IPS DF 19.7 (cell line): ENCODE results near the gene DYRK2.
"Not testable (repeated sequence)": the region's sequence is repeated elsewhere in the genome, so short reads cannot be mapped to it uniquely, and the experiment has no call there.

ENCODE experiments used
- DNase-seq: peaks from one replicate; pipeline ENCODE4 v3.0.0-alpha.2; 2013; ENCODE audit warnings: low read depth, low spot score

The DYRK2 gene

DNA sequence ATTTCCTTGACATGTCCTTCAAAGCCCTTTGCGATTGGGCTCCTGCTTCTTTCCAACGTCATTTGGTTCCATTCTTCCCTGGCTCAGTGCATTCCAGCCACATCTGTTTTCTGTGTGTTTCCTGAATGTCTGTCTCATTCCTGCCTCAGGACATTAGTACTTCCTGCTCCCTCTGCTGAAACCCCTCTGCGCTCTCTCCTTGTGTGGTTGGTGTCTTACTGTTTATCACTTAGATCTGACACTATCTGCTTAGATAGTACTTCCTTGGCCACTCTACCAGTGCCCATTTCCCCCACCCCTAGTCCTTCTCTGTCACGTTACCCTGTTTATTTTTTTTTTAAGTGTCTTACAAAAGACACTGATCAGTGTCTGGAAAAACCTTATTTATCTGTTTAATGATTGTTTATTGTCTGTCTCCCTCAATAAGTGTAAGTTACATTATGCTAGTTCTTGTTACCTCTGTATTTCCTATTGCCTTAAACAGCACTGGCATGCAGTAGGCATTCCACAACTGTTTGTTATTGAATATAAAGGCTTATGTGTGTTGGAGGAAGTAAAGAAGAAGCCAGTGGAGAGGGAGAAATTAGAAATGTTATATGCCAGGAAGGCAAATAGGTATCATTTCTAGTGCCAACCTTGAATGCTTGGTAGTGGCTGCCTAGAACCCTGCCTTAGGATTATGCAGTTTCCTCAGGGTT, 21.5 kb downstream of the DYRK2 start:
- no peak for DNase-seq

DNA sequence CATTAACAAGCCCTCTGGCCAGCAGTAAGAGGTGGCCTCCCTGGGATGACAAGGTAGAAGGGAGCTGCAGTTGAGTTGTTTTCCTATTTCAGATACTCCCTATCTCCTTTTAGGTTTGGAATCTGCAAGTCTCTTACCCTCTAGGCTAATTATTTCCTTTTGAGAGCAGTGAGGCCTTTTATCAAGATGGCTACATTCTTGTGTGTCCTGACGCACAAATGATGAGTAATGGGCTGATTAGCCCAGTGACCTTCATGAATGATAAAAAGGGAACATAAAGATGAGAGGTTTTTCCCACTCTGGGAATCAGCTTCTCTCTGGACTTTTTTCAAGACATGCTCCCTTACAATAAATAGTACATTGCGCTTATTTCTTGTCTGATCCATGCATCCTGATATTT, 22.9 kb downstream of the DYRK2 start:
- DNase-seq = no peak

DNA sequence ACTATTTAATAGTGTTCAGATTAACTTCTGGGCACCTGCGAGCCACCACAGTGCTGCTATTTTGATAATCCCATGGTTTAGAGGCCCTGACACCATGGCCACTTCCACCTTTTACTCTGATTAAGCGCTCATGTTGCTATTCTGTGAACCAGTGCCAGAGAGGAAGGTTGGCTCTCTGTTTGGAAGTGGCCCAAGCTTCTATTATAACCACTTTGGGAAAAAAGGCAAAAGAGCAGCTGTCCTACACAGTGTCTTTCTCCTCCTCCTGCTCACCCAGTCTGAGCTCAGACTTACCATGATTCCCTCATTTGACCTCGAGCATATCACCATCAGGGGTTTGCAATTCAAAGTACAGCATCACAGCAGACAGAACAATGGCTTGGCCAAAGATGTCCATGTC, 23.3 kb downstream of the DYRK2 start:
- no peak for DNase-seq

DNA sequence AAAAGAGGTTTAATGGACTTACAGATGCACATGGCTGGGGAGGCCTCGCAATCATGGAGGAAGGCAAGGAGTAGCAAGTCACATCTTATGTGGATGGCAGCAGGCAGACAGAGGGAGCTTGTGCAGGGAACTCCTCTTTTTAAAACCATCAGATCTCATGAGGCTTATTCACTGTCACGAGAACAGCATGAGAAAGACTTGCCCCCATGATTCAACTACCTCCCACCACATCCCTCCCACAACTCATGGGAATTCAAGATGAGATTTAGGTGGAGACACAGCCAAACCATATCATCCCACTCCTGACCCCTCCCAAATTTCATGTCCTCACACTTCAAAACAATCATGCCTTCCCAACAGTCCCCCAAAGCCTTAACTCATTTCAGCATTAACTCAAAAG, 24.0 kb downstream of the DYRK2 start:
- not testable (repeated sequence) for DNase-seq

DNA sequence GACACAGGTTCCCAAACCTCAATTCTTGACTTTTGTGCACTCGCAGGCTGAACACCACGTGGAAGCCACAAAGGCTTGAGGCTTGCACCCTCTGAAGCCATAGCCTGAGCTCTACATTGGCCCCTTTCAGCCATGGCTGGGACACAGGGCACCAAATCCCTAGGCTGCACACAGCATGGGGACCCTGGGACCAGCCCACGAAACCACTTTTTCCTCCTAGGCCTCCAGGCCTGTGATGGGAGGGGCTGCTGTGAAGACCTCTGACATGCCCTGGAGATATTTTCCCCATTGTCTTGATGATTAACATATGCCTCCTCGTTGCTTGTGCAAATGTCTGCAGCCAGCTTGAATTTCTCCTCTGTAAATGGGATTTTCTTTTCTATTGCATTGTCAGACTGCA, 25.0 kb downstream of the DYRK2 start:
- DNase-seq = not testable (repeated sequence)

DNA sequence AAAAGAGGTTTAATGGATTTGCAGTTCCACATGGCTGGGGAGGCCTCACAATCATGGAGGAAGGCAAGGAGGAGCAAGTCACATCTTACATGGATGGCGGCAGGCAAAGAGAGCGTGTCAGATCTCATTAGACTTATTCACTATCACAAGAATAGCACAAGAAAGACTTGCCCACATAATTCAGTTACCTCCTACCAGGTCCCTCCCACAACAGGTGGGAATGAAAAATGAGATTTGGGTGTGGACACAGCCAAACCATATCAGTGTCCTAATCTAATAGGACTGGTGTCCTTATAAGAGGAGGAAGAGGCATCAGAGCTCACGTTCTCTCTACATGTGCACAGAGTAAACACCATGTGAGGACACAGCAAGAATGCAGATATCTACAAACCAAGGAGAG, 25.9 kb downstream of the DYRK2 start:
- DNase-seq = no peak

DNA sequence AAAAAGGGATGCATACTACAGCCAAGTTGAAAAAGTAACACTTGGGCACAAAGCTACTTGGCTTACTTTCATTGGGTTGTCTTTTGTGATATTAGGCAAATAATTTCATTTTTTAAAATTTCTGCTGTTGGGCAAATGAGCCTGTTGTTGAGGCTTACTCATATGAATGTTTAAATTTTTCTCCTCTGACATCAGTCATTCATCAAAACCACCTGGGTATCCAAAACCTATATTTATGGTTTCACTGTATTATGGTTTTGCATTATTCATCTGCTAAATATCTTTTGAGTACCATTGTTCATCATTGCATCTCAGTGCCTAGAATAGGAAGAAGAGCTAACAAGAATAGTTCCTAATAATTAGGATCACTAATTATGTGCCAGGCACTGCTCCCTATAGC, 28.1 kb downstream of the DYRK2 start:
- no peak for DNase-seq

DNA sequence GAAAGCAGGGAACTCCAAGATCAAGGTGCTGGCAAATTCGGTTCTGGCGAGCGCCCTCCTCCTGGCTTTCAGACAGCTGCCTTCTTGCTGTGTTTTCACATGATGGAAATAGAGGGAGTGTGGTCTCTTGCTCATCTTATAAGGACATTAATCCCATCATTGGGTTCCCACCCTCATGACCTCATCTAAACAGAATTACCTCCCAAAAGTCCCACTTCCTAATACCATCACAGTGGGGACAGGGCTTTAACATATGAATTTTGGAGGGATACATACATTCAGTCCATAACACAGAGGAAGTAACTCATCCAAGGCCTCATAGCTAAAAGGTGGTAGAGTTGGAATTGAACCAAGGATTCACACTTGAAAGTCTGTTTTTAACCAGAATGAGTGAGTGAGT, 28.6 kb downstream of the DYRK2 start:
- DNase-seq = no peak

DNA sequence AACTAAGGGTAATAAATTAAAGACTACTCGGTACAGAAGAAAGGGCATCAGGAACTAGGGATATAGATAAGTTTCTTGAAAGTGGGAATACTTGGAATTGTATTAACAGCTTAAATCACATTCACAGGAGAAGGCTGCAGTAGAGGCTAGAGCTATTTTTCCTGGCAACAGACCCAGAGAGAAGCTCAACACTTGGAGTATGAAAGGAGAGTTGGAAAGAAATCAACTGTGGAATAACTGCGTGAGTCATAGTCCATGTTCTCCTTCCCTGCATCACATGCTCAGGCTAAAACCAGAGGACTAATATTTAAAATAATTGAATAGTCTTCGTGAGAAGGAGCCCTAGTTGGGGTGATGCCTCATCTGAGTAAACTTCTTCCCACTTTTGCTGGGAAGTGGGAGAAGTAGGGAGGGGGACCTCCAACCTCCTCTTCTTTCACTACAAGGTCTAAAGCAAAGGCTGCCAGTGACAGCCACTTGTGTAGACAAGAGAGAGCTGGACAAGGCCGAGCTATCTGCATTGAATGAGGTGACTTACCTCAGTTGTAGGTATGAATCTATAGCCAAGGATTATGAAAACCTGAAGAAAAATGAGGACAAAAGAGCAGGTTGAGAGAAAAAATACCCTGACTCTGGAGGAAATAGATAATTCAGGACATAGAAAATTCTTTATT, 32.7 kb downstream of the DYRK2 start:
- no peak for DNase-seq

DNA sequence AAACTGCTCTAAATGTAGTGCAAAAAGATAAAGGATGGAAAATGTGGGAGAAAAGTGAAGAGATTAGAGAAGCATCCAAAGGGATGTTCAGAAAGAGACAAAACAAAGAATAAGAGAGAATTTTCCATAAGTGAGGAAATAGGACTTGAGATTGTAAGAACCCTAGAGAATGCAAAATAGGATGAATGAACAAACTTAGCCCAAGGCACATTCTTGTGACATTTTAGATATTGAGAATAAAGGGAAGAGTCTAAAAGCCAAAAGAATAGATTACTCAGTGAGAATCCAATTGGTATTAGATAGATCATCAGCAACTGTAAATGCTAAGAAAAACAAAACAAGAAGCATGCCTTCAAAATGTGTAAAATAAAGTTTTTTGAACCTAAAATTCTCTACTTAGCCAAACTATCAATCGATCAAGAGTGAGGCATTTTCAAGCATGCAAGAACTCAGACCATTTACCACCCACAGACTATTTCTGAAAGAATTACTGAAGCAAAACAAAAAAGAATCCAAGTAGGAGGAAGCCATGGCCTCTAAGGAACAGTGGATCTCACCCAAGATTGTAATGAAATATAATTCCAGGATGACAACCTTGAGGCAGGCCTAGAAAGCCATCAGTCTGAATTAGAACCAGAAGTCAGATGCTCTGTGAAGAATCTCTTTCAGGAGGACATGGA, 33.5 kb downstream of the DYRK2 start:
- no peak for DNase-seq

DNA sequence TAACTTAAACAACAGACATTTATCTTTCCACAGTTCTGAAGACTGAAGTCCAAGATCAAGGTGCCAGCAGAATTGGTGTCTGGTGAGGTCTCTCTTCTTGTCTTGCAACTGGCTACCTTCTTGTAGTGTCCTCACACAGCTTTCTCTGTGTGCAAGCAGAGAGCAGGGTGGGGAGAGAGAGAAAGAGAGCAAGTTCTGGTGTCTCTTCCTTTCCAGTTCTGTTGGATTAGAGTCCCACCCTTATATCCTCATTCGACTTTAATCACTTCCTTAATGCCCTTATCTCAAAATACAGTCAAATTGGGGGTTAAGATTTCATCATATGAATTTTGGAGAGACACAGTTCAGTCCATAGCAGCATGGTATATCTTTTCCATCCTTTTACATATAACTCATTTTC, 40.8 kb downstream of the DYRK2 start:
- DNase-seq = no peak

DNA sequence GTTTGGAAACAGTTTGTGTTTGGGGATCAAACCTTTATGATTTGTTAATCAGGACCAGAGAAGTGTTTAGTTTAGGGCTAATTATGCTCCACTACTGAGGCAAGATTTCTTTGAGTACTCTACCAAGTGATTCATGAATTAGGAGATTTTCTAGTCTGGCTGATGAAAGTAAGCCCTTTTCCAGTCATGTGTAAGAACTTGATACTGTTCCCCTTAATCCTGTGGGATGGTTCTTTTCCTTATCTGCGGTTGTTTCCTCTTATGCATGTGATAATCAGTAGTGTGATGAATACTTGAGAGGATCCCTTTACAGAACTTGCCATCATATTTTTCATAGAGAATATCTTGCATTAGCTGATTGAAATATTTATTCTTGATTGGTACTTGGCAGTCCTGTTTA, 42.1 kb downstream of the DYRK2 start:
- no peak for DNase-seq

DNA sequence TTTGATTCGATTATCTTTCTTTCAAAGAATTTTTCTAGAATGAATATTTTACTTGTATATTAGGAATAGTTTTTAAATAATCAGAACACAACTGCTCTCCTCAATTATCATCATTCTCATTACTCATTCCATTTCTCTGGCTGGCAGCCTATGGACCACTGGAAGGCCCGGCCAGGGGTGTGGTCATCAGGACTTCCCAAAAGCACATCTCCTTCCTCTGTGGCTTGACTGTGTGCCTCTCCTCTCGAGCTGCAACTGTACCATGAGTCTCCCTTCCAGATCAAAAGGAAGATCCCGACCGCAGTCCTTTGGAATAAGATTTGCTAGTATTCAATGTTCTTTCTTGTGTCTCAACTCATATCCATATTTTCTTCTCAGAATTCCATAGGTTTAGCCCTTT, 42.7 kb downstream of the DYRK2 start:
- no peak for DNase-seq

DNA sequence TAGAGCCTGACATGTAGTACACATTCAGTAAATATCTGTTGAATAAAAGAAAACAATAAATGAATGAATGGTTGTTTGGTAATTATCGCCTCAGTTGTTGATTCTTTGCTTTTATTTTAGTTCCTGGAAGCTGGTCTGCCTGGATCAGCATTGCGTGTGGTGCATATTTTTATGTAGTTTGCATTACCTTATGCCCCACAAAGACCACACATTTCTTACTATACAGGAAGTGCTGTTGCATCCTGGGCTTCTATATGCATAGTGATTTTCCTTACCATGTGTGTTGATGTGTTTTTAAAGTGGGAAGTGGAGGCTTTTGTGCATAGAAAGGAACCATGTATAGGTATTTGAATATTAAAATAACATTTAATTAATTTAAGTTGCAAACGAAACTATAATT, 43.6 kb downstream of the DYRK2 start:
- no peak for DNase-seq

DNA sequence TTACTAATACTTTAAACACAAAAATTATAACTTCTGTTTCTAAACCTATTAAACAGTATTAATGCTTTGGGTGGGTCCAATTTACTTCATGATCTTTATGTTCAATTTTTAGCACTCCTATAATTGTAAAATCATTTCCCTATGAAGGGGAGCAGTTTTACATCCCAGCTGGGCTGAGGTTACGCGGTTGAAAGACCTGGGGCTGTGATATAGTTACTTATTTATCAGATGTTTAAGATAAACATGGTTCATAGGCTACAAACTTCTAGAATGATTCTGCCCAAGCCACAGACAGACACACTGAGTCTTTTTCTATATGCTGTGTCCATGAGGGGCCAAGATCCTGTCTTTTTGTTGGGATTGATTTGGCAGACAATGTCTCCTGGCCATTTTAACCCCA, 44.4 kb downstream of the DYRK2 start:
- DNase-seq = no peak

DNA sequence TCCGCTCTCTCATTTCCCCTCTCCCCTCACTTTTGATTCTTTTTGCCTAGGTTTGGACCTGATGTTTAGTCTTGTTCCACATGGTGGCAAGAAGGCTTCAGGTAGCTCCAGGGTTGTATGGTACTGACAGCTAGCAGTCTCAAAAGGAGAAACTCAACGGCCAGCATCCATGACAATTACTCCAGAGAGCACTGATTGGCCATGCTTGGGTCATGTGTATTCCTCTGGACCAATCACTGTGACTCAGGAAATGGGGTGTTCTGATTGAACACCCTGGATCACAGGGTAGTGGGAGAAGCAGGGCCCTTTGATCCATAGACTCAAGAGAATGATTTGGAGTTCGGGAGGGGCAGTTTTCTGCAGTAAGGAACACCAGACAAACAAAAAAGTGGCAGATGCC, 45.3 kb downstream of the DYRK2 start:
- DNase-seq = no peak

DNA sequence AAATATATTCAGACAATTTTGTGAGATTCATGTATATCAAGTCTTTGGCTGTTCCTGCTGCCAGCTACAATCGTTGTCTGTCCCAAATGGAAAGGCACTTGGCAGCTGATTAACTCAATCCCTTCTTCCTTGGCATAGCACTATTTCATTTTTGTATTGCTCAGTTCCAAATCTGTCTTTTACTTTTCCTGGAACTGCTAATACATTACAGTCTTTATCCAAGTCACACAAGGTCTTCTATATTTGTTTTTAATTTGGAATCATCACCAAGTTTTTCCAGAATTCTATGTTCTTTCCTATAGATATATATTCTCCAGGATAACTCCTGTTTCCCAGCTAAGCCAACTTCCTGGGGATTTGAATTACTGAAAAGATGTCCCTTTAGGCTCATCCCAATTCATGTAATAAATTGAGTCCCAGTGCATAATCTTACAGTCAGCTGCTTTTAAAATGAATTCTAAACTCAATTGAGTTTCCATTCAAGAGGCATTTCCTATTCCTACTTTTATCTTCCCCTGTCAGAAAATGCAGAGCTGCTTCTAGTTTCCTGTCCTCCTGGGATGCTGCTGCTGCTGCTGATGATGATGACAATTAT, 45.9 kb downstream of the DYRK2 start:
- DNase-seq = no peak

DNA sequence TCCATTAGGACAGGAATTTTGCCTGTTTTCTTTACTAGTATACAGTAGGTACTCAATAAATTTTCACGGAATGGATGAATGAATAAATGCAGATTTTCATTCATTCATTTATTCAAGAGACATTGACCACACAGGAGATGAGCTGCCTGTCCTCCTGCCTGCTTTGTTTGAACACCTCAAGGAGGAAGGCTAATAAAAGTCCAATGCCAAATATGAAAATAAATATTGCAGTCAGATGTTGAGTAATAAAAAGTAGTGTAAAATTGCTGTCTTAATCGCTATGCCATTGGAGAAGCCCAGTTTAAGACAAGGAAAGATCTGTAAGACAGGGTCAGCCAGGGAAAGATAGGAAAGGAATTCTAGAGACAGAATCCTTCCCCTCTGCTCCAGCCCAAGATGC, 47.4 kb downstream of the DYRK2 start:
- no peak for DNase-seq

DNA sequence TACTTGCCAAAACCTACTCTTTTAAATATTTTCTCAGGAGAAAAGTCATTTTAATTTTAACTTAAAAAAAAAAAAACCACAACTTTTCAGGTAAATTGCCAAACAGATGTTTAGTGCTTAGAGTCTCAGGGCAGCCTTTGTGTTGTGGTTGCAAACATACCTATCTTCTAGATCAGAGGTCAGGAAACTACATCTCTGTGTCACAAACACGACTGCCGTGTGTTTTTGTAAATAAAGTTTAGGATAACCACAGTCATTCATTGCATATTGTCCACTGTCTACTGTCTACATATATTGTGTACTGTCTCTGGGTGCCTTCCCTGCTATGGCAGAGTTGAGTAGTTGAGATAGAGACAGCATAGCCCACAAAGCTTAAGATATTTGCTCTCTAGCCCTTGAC, 48.9 kb downstream of the DYRK2 start:
- DNase-seq = no peak

DNA sequence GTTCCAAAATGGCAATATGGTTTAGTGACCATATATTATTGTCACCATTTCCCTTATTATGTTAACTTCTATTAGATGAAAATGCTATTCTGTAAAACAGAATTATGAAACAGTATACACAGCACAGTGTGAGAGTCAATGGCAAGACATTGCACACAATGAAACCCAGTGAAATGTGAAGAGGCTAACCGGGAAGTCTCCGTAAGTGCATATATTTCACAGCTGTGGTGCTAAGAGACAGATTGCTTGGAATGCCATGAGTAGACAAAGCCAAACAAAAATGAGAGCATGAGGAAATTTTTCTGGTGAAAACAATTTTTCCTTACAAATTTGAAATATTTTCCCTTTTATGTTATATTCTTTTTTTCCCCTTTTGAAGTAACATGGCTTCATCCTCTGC, 49.4 kb downstream of the DYRK2 start:
- no peak for DNase-seq

DNA sequence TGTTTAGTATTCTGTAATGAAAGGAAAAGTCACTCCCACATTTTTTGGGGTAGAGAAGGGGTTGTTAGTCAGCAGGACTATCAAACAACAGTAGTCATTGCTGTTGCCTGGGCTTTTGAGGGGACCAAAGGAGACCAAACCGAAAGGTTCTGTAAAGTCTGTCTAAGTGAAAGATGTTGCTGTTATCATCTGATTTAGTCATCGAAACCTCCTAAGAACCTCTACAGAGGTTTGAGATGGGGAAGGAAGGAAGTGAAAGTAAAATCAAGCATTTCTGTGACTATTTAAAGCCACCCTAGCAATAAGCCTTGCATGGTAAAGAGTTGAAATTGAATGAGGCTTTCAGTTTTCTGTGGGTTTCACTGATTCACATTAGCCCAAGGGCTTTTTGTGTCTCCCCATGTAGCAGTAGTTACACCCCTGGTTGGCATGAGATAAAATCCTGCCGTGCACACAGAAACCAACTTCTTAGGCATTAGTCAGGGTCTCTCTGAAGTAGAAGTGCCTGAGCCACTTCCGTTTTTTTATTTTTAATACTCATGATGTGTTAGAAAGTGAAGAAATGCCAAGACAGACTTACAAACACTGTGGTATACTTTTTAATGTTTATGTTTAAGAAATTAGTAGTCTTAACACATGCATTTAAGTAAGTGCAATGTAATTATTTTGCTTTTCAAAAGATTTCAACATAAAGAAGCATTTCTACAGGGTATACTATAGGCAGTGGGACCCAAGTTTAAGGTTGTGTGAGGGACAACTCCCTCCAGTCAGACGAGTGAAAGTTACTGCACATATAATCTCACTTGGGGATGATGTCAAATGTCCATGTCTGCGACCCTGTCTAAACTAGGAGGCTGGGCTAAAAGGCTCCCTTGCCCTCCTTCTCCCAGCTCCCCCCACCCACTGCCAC, 50.4 kb downstream of the DYRK2 start:
- no peak for DNase-seq

DNA sequence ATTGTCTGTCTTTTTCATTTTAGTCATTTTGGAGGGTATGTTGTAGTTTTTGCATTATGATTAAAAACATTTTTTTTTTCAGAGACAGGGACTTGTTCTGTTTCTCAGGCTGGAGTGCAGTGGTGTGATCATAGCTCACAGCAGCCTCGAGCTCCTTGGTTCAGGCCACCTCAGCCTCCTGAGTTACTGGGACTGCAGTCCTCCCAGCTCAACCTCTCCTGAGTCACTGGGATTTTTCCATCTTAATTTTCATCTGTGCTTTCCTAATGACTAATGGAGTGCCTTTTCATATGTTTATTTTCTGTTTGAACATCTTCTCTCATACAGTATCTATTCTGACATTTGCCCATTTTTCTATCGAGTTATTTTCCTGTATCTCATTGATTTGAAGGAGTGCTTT, 52.6 kb downstream of the DYRK2 start:
- DNase-seq = no peak
